ENCODE results near the gene TUFM. TPM values are rescaled to one million over a fixed set of nuclear protein-coding genes. Genes with fewer than 3 reads are reported as not detected.

Gene TUFM
- 101 and 102 TPM in 2 replicates for total RNA-seq

GRCh38 chr16:28846080-28846932 lies at the start of gene TUFM:
Gene TUFM, minus strand, starts transcription at chr16:28846348. Its CDS starts 79 bp downstream, at chr16:28846269.

GRCh38 chr16:28878083-28878926 lies 32.2 kb upstream of the TUFM start, which contains the start of gene ATP2A1:
Gene ATP2A1, plus strand, starts transcription at chr16:28878488. Its CDS starts 184 bp downstream, at chr16:28878672.

GRCh38 chr16:28822520-28823290 lies 23.4 kb downstream of the TUFM start, which contains the start of gene ATXN2L:
Gene ATXN2L, plus strand, starts transcription at chr16:28822999. Its CDS starts 261 bp downstream, at chr16:28823260.

Other genes starting within 250 kb of the TUFM start
- 4.7 and 5.5 TPM in 2 replicates for gene SULT1A2, start 249.3 kb downstream of the TUFM start, total RNA-seq
- 42.8 and 48.0 TPM in 2 replicates for gene SULT1A1, start 236.3 kb downstream of the TUFM start, total RNA-seq
- gene NPIPB8, start 208.3 kb downstream of the TUFM start, total RNA-seq = not detected in 2 replicates
- 156 and 183 TPM in 2 replicates for gene EIF3C, start 134.9 kb downstream of the TUFM start, total RNA-seq
- gene NPIPB9, start 94.6 kb downstream of the TUFM start, total RNA-seq = not detected in 2 replicates
- 35.6 and 58.0 TPM in 2 replicates for gene ATXN2L, start 23.3 kb downstream of the TUFM start, total RNA-seq
- 19.8 and 31.4 TPM in 2 replicates for gene SH2B1, start 17.5 kb upstream of the TUFM start, total RNA-seq
- gene ATP2A1, start 32.1 kb upstream of the TUFM start, total RNA-seq = under 0.01 TPM in 1 of 2 replicates, not detected in the other
- gene RABEP2, start 78.9 kb upstream of the TUFM start, total RNA-seq = 18.6 and 27.1 TPM in 2 replicates
- 1.3 TPM in 1 of 2 replicates, not detected in the other for gene CD19, start 85.6 kb upstream of the TUFM start, total RNA-seq
- 12.2 and 13.0 TPM in 2 replicates for gene NFATC2IP, start 104.6 kb upstream of the TUFM start, total RNA-seq
- gene SPNS1, start 128.4 kb upstream of the TUFM start, total RNA-seq = 50.9 and 56.7 TPM in 2 replicates
- 0.49 and 1.1 TPM in 2 replicates for gene LAT, start 138.7 kb upstream of the TUFM start, total RNA-seq